Omental fat pad (tissue), 4 donors: Measurements from ENCODE around the gene MT1E. TPM values are rescaled to one million over a fixed set of nuclear protein-coding genes. Genes with fewer than 3 reads are reported as not detected.

Source experiments
- ATAC-seq: fragments of 150-250 bp; one replicate; pipeline ENCODE4 v1.9.1; 2016; ENCODE audit warnings: mild to moderate bottlenecking, moderate library complexity; ENCODE audit not compliant: low FRiP score
- DNase-seq: peaks from one replicate; pipeline ENCODE4 v3.0.0-alpha.2; 2019; ENCODE audit warnings: low spot score
- total RNA-seq, 4 donors: library from RNA; depleted of rRNA; stranded (reverse); fragments of >200 nt; gene quantifications; one replicate each; pipeline ENCODE4 v1.1.0, GENCODE V29; 2016
- TF ChIP-seq, protein P1 (sequence below), 3 donors: fragments of 450-650 bp; IDR thresholded peaks; one replicate each; pipeline ENCODE4 v1.5.1; 2016 to 2017; ENCODE audit warnings: antibody characterized with exemption in 3 of 3, mild to moderate bottlenecking in 3 of 3, moderate library complexity in 2 of 3

MT1E gene
- total RNA-seq, 4 donors from 2014 or later, result 386 to 3,925 (median 1,028) TPM

DNA sequence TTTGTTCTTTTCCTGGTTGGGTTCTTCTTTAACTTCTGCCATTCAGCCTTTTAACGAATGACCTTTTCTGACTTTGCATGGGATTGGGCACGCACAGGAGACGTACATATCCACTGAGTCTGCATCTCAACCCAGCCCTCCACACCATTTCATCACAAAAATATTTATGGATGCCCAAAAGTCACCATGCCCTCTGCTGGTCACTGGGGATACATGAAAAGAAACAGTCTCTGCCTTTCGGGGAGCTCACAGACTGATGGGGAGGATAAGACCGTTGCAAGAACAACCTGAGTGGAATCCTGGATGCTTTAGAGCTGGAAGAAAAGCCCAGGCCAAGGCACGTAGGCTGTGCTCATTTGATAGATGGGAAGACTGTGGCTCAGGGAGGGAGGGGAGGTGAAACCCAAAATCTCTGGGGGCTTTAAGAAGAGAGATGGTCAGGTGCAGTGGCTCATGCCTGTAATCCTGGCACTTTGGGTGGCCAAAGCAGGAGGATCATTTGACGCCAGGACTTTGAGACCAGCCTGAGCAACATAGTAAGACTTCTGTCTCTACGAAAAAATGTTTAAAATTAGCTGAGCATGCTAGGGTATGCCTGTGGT is 25.1 kb upstream of the MT1E start:
- no peak for DNase-seq
- ATAC-seq, result no peak
- TF ChIP-seq, protein P1, sequence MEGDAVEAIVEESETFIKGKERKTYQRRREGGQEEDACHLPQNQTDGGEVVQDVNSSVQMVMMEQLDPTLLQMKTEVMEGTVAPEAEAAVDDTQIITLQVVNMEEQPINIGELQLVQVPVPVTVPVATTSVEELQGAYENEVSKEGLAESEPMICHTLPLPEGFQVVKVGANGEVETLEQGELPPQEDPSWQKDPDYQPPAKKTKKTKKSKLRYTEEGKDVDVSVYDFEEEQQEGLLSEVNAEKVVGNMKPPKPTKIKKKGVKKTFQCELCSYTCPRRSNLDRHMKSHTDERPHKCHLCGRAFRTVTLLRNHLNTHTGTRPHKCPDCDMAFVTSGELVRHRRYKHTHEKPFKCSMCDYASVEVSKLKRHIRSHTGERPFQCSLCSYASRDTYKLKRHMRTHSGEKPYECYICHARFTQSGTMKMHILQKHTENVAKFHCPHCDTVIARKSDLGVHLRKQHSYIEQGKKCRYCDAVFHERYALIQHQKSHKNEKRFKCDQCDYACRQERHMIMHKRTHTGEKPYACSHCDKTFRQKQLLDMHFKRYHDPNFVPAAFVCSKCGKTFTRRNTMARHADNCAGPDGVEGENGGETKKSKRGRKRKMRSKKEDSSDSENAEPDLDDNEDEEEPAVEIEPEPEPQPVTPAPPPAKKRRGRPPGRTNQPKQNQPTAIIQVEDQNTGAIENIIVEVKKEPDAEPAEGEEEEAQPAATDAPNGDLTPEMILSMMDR (IDR thresholded peaks at IDR 0.05), result peak in 1 of 3 donors; percentile 68

DNA sequence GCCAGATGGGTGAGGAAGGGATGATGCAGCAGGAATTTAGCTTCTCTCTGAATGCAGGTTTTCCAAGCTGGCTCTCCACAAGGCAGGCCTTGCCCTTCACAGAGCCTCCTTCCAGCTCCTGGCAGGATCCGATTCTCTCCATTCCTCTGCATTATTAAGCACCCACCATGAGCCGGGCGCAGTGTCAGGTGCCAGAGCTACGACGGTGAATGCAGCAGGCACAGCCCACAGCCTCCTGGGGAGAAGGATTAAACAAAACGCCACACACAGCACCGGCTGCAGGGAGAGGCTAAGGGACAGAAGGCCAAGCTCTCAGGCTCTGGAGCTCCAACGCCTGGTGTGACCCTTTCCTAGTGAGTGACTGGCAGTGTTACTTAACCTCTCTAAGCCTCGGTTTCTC is 24.3 kb upstream of the MT1E start:
- no peak for ATAC-seq
- no peak for DNase-seq
- TF ChIP-seq, protein P1 (IDR thresholded peaks at IDR 0.05), result no peak

DNA sequence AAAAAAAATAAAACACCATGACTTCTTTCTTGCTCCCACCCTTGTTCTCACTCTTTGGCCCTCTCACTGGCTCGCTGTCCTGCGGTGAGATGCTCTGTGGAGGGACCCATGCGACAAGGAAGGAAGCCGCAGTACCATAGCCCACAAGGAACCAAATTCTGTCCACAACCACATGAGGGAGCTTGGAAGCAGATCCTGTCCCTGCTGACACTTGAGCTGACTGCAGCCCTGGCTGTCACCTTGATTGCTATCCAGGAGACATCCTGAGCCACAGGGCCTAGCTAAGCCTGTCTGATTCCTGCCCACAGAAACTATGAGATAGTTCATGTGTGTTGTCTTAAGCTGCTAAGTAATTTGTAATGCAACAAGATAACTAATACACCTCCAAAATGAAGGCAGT is 22.0 kb upstream of the MT1E start:
- TF ChIP-seq, protein P1 (IDR thresholded peaks at IDR 0.05), result no peak
- DNase-seq, result no peak
- ATAC-seq, result no peak

DNA sequence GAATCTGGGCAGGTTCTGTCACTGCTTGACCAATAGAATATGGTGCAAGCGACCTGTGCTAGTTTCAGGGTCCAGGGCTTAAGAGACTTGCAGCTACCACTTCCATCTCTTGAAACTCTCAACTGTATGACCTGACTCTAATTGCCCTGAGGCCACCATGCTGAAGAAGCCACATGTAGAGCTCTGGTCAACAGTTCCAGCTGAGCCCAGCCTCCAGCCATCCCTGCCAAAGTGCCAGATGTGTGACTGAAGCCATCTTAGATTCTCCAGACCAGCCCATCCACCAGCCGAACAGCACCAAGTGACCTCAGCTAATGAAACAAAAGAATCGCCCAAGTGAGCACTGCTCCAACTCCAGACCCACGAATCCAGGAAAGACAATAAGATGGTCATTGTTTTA is 20.6 kb upstream of the MT1E start:
- TF ChIP-seq, protein P1 (IDR thresholded peaks at IDR 0.05), result no peak
- DNase-seq, result no peak
- no peak for ATAC-seq

DNA sequence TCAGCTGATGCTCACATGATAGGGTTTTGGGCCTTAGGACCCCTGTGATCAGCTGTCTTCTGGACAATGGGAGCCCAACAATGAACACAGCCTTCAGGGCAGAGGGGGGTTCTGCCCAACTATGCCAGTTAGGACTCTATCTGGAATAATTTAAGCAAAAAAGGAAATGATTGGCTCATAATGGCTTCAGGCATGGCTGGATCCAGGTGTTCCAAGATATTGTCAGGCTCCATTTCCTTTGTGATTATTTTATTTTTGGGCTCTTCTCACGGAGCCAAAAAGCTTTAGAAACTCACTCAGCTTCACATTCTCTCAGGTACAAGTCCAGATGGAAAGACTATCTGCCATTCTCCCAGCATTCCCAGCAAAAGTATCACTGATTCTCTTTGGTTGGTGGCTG is 20.1 kb upstream of the MT1E start:
- ATAC-seq, result no peak
- no peak for DNase-seq
- TF ChIP-seq, protein P1 (IDR thresholded peaks at IDR 0.05), result no peak

DNA sequence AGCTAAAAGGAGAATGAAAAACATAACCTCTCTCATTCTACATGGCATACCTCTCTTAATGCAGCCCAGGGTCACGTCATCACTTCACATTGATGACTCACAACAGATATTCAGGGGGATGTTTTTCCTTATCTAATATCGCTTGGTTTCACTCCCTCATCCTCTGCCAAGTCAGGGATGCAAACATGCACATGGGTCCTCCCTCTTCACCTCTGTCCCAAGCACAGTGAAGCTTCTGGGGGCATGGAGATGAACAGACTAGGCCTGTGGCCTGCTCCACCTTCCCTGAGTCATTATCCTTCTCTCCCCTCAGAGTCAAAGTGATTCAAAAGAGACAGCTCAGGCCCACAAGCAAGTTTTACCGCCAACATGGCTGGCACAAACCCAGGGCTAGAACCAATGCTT is 19.5 kb upstream of the MT1E start:
- TF ChIP-seq, protein P1 (IDR thresholded peaks at IDR 0.05), result no peak
- ATAC-seq, result peak; percentile 33
- DNase-seq, result peak; percentile 77

DNA sequence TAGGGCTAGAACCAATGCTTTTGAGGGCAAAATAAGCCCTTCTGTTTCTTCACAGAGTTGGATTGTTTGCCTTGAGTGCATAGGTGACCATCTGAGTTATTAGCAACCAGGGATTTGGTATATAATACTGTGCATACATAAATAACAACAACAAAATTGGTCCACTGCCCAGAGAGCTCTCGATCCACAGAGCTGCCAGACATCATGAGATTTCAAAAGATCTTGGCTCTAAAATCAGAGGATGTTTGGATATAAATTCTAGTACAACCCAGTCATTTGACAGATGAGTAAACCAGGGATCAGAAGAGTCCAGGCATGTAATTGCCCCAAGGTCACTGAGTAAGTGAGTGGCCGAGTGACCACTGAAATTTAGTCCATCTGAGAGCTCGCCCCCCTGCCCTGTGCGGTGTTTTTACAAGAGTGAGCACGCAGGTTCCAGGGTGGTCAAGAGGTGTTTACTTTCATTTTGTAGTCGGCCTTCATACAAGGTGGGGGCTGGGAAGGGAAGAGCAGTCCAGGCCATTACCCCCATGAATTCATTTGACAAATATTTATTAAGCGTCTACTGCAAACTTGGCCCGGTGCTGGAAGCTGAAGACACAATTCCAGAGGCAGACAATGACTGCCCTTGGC is 19.0 kb upstream of the MT1E start:
- no peak for DNase-seq
- TF ChIP-seq, protein P1 (IDR thresholded peaks at IDR 0.05), result no peak
- peak; percentile 19 for ATAC-seq
